Activated T-helper 9 cell treated with anti-CD3 and anti-CD28 coated beads, Interleukin-2, amount 50 U/mL, for 16 hours (primary cell): Measurements from ENCODE around the gene GPBAR1.
"Not testable (repeated sequence)": the region's sequence is repeated elsewhere in the genome, so short reads cannot be mapped to it uniquely, and the experiment has no call there.

Experiments used
- DNase-seq: peaks from one replicate; pipeline ENCODE4 v3.0.0-alpha.2; 2020; ENCODE audit warnings: low read depth

GPBAR1 gene

DNA sequence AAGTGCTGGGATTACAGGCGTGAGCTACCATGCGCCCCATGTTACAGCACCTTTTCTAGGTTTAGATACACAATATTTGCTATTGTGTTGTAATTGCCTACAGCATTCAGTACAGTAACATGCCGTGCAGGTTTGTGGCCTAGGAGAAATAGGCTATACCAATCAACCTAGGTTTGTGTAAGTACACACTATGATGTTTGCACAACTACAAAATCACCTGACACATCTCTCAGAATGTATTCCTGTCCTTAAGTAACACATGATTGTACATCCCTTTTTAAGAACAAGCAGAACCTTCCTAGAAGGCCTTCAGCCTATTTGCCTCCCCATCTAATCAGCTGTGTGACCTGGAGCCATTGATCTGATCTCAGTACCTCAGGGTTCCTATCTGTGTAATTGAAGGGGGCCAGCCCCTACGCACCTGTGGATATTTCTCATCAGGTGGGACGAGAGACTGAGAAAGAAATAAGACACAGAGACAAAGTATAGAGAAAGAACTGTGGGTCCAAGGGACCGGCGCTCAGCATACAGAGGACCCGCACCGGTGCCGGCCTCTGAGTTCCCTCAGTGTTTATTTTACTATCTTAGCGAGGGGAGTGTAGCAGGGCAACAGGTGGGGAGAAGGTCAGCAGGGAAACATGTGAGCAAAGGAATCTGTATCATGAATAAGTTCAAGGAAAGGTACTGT is 50.2 kb downstream of the GPBAR1 start:
- no peak for DNase-seq

DNA sequence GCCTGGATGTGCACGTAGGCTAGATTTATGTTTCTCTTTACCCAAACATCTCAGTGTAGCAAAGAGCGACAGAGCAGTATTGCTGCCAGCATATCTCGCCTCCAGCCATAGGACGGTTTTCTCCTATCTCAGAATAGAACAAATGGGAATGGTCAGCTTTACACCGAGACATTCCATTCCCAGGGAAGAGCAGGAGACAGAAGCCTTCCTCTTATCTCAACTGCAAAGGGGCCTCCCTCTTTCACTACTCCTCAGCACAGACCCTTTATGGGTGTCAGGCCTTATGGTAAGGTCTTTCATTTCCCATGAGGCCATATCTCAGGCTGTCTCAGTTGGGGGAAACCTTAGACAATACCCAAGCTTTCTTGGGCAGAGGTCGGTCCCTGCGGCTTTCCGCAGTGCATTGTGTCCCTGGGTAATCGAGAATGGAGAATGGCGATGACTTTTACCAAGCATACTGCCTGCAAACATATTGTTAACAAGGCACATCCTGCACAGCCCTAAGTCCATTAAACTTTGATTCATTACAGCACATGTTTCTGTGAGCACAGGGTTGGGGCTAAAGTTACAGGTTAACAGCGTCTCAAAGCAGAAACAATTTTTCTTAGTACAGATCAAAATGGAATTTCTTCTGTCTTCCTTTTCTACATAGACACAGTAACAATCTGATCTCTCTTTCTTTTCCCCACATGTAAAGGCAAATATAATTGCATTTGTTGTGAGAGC is 50.9 kb downstream of the GPBAR1 start:
- DNase-seq: not testable (repeated sequence)

GRCh38 chr2:218312267-218312756 is 51.5 kb downstream of the GPBAR1 start:
- DNase-seq: no peak

- no peak for DNase-seq
Observed at GRCh38 chr2:218313356-218313755, 52.5 kb downstream of the GPBAR1 start.
